Smooth muscle cell (in vitro differentiated cells): Measurements from ENCODE around the gene TSHZ2. TPM values are rescaled to one million over a fixed set of nuclear protein-coding genes. Genes with fewer than 3 reads are reported as not detected.

Source experiments
- DNase-seq: peaks from one replicate; lab custom pipeline; 2025; ENCODE audit not compliant: unreplicated experiment; lab: John Stamatoyannopoulos, UW
- H2AFZ ChIP-seq: fragments of 200-600 bp; sonication (generic); 2 replicates; pipeline ENCODE4 v1.6.0; 2016; ENCODE audit warnings: antibody characterized with exemption, low read depth, mild to moderate bottlenecking
- H3F3A ChIP-seq: fragments of 200-600 bp; sonication (generic); 2 replicates; pipeline ENCODE4 v1.6.0; 2017; ENCODE audit warnings: antibody characterized with exemption, low read depth
- H3K27ac ChIP-seq: fragments of 200-600 bp; sonication (generic); 2 replicates; pipeline ENCODE4 v1.5.1; 2016; ENCODE audit warnings: low read depth, mild to moderate bottlenecking
- H3K27me3 ChIP-seq: fragments of 200-600 bp; sonication (generic); 2 replicates; pipeline ENCODE4 v1.6.1; 2016; ENCODE audit warnings: low read depth, mild to moderate bottlenecking
- H3K36me3 ChIP-seq: fragments of 200-600 bp; sonication (generic); 2 replicates; pipeline ENCODE4 v1.5.1; 2016; ENCODE audit warnings: low read depth
- H3K4me1 ChIP-seq: fragments of 200-600 bp; sonication (generic); 2 replicates; pipeline ENCODE4 v1.5.1; 2016; ENCODE audit warnings: low read depth
- H3K4me2 ChIP-seq: fragments of 200-600 bp; sonication (generic); 2 replicates; pipeline ENCODE4 v1.6.0; 2016; ENCODE audit warnings: mild to moderate bottlenecking
- H3K4me3 ChIP-seq: fragments of 200-600 bp; sonication (generic); 2 replicates; pipeline ENCODE4 v1.5.1; 2016; ENCODE audit warnings: mild to moderate bottlenecking
- H3K79me2 ChIP-seq: fragments of 200-600 bp; sonication (generic); 2 replicates; pipeline ENCODE4 v1.6.0; 2016; ENCODE audit warnings: low read depth, mild to moderate bottlenecking
- H3K9ac ChIP-seq: fragments of 200-600 bp; sonication (generic); 2 replicates; pipeline ENCODE4 v1.6.0; 2016; ENCODE audit warnings: low read depth
- H3K9me3 ChIP-seq: fragments of 200-600 bp; sonication (generic); replicated peaks from 2 replicates; pipeline ENCODE4 v1.5.1; 2016; ENCODE audit warnings: low read depth
- H4K20me1 ChIP-seq: fragments of 200-600 bp; sonication (generic); 2 replicates; pipeline ENCODE4 v1.6.0; 2016; ENCODE audit warnings: low read depth
- WGBS: methylation state at CpG from one replicate; pipeline ENCODE4 v1.1.7; 2016; ENCODE audit warnings: low lambda C conversion rate; 5-methylcytosine and 5-hydroxymethylcytosine counted together
- polyA plus RNA-seq: library from polyadenylated mRNA; unstranded; fragments of >200 nt; fragmentation: Nextera tagmentation; extraction: Ambion mirVana; gene quantifications from 2 replicates; pipeline ENCODE4 v1.2.1, GENCODE V29; 2016
- total RNA-seq: library from RNA; depleted of rRNA; stranded (reverse); fragments of >200 nt; gene quantifications from 2 replicates; pipeline ENCODE4 v1.2.3, GENCODE V29; 2014
- TF ChIP-seq, protein P1 (sequence below): fragments of 200-600 bp; sonication (generic); IDR thresholded peaks from 2 replicates; pipeline ENCODE4 v1.5.1; 2017; ENCODE audit warnings: borderline replicate concordance, mild to moderate bottlenecking, antibody characterized with exemption; ENCODE audit not compliant: insufficient read depth, poor library complexity, severe bottlenecking

The TSHZ2 gene
- total and polyA plus RNA-seq, 2 experiments from 2014 or later: 4.8 to 6.6 TPM

DNA sequence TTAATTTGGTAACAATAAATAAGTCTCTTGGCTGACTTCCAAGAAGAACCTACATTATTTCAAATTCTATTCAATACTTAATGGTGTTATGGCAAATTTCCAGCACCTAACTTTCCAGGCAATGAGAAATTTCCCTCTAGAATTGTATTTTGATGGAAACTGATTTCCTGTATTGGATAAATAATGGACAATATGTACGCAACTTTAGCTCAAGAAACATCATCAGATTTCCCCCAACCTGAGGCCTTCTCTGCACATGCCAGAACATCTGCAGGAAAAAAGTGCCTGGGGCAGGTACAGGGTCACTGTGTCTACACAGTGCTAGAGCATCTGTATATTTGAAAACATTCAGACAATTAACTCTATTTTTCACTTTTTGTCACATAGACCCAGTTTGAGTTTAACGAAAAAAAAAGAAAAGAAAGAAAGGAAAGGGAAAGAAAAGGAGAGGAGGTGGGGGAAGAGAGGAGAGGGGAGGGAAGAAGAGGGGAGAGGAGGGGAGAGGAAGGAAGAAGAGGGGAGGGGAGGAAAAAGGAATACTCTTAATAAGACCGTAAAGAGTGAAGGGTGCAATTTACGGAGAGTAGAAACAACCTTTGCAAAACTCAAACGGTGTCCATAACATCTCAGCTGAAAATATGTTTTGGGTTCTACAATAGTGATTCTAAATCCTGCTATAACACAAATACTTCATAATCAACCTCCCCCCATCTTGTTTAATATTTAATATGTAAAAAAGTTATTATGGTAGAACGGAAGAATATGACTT, 130.0 kb downstream of the TSHZ2 start:
- Histone ChIP-seq H3K9me3 (no peaks in the 10 kb centered on the region), H3K27ac (no peak overlapping the region), H3K27me3 (no peaks in the 10 kb centered on the region), H3K4me2 (no peak overlapping the region), H3K4me1 (no peaks in the 10 kb centered on the region), H3K36me3 (no peaks in the 10 kb centered on the region), H3K79me2 (no peaks in the 10 kb centered on the region), H3K4me3 (no peak overlapping the region), H3K9ac (no peak overlapping the region), H4K20me1 (no peaks in the 10 kb centered on the region), H2AFZ (no peak overlapping the region), H3F3A (no peaks in the 10 kb centered on the region)
- WGBS: 89% methylated on average over 6 of the region's 6 CpGs
- TF ChIP-seq, protein P1, sequence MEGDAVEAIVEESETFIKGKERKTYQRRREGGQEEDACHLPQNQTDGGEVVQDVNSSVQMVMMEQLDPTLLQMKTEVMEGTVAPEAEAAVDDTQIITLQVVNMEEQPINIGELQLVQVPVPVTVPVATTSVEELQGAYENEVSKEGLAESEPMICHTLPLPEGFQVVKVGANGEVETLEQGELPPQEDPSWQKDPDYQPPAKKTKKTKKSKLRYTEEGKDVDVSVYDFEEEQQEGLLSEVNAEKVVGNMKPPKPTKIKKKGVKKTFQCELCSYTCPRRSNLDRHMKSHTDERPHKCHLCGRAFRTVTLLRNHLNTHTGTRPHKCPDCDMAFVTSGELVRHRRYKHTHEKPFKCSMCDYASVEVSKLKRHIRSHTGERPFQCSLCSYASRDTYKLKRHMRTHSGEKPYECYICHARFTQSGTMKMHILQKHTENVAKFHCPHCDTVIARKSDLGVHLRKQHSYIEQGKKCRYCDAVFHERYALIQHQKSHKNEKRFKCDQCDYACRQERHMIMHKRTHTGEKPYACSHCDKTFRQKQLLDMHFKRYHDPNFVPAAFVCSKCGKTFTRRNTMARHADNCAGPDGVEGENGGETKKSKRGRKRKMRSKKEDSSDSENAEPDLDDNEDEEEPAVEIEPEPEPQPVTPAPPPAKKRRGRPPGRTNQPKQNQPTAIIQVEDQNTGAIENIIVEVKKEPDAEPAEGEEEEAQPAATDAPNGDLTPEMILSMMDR: no peak
- no peak for DNase-seq

DNA sequence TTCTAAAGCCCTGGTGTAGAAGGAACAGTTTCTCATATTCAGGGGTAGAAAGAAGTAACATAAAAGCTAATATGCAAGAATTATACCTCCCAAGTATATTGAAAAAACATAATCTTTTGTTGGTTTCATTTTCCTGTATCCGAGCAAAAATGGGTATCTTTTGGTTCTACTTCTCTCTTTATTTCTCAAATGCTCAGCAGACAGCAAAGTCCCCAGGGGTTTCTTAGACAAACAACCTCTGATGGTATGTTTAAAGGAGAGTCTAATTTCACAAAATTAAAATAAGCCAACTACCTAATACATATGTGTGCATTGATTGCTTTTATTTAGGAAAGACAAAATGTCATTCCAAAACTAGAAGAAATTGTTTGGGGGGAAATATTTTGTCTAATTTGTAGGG, 131.0 kb downstream of the TSHZ2 start:
- Histone ChIP-seq H3K79me2 (no peaks in the 10 kb centered on the region), H3K9me3 (no peaks in the 10 kb centered on the region), H3K9ac (no peak overlapping the region), H3F3A (no peaks in the 10 kb centered on the region), H4K20me1 (no peaks in the 10 kb centered on the region), H3K4me3 (no peak overlapping the region), H3K36me3 (no peaks in the 10 kb centered on the region), H3K27me3 (no peaks in the 10 kb centered on the region), H3K27ac (no peak overlapping the region), H3K4me1 (no peaks in the 10 kb centered on the region), H3K4me2 (no peak overlapping the region), H2AFZ (no peak overlapping the region)
- TF ChIP-seq, protein P1: no peak
- WGBS: 94% methylated on average over 1 of the region's 1 CpG
- DNase-seq: no peak

DNA sequence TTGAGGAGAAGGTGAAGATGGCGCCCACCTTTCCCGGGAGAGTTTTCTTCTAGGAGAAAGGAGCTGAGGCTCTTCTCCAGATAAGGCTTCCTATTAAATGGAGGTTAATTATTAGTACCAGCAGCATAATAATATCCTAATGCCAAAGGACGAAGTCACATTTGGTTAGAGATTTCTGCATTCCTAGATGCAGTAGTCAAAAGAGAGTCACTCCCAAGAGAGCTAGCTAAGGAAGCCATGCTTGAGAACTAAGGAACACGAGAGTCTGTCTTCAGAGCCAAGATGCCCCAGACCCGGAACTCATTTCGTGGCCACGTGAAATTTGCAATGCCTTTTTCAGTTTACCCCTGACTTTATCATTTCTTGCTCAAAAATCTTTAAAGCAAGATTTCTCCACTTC, 132.7 kb downstream of the TSHZ2 start:
- H3K4me3 ChIP-seq: no peak overlapping the region
- no peak overlapping the region for H3K4me2 ChIP-seq
- no peaks in the 10 kb centered on the region for H3K9me3 ChIP-seq
- no peaks in the 10 kb centered on the region for H3K36me3 ChIP-seq
- H3K79me2 ChIP-seq: no peaks in the 10 kb centered on the region
- H3K4me1 ChIP-seq: no peaks in the 10 kb centered on the region
- no peaks in the 10 kb centered on the region for H4K20me1 ChIP-seq
- no peak overlapping the region for H2AFZ ChIP-seq
- no peaks in the 10 kb centered on the region for H3K27me3 ChIP-seq
- 89% methylated on average over 7 of the region's 7 CpGs for WGBS
- H3F3A ChIP-seq: no peaks in the 10 kb centered on the region
- TF ChIP-seq, protein P1: no peak
- no peak for DNase-seq
- no peak overlapping the region for H3K27ac ChIP-seq
- no peak overlapping the region for H3K9ac ChIP-seq

DNA sequence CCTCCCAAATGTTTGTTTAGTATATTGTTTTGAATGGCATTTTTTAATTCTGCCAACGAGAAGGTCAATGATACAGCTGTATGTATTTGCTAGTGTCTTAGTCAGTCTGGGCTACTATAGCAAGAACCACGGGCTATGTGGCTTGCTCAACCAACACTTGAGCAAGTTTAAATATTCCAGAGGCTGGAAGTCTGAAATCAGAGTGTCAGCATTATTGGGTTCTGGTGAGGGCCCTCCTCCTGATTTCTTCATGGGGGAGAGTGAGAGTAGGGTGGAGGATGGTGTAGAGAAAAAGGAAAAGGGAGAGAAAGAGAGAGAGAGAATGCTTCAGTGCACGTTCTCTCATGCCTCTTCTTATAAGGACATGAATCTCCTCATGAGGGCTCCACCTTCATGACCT, 144.6 kb downstream of the TSHZ2 start:
- no peaks in the 10 kb centered on the region for H4K20me1 ChIP-seq
- H2AFZ ChIP-seq: no peak overlapping the region
- no peak for DNase-seq
- H3K27me3 ChIP-seq: no peaks in the 10 kb centered on the region
- no peaks in the 10 kb centered on the region for H3F3A ChIP-seq
- no peaks in the 10 kb centered on the region for H3K9me3 ChIP-seq
- H3K4me2 ChIP-seq: no peak overlapping the region
- H3K4me1 ChIP-seq: no peaks in the 10 kb centered on the region
- no peaks in the 10 kb centered on the region for H3K79me2 ChIP-seq
- WGBS: 69% methylated on average over 3 of the region's 3 CpGs
- no peak overlapping the region for H3K27ac ChIP-seq
- TF ChIP-seq, protein P1: no peak
- H3K4me3 ChIP-seq: no peak overlapping the region
- no peak overlapping the region for H3K9ac ChIP-seq
- H3K36me3 ChIP-seq: no peaks in the 10 kb centered on the region
